GM19463 (cell line): Measurements from ENCODE around the gene LPAR1.

Source experiments
- ATAC-seq: cut with Tn5 transposase; IDR thresholded peaks from one replicate; pipeline ENCODE4 v1.9.1; 2021; ENCODE audit warnings: mild to moderate bottlenecking, moderate library complexity; ENCODE audit not compliant: unreplicated experiment

LPAR1 gene

GRCh38 chr9:110960288-110960687 is 78.0 kb downstream of the LPAR1 start:
- ATAC-seq = no peak

GRCh38 chr9:110958847-110959246 is 79.4 kb downstream of the LPAR1 start:
- ATAC-seq = no peak

DNA sequence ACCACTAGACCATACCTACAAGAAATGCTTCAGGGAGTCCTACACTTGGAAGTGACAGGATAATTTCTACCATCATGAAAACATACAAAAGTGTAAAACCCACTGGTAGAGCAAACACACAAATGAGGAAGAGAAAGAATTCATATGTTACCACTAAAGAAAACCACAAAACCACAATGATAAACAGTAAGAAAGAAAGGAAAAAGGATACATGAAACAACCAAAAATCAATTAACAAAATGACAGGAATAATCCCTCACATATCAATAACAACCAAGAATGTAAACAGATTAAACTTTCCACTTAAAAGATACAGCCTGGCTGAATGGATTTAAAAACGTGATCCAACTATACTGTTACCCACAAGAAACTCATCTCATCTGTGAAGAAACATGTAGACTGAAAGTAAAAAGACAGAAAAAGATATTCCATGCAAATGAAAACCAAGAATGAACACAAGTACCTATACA is 83.4 kb downstream of the LPAR1 start:
- no peak for ATAC-seq

- ATAC-seq = no peak
Observed at GRCh38 chr9:110952540-110952859, 85.8 kb downstream of the LPAR1 start.

- ATAC-seq = no peak
Observed at GRCh38 chr9:110951805-110952539, 86.3 kb downstream of the LPAR1 start.

GRCh38 chr9:110950041-110950645 is 88.1 kb downstream of the LPAR1 start:
- ATAC-seq = no peak

- no peak for ATAC-seq
Observed at GRCh38 chr9:110949081-110949480, 89.2 kb downstream of the LPAR1 start.

GRCh38 chr9:110947491-110948044 is 90.7 kb downstream of the LPAR1 start:
- no peak for ATAC-seq

DNA sequence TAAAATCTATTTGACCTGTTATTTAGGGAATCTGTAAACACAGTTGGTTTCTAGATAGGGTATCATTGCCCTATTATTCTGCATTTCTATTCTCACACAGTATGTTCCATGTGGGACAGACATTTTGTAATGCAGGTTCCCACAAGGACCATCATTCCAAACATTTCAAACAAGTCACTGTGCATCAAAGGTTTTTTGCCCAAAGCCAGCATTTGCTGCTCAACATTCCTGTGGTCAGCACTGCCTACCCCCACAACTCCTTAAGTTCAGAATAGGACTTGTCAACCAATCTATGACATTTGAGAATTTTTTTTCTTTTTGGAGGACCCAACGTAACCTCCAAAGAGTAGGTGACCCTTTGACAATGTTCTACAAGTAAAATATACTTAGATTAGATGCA is 95.7 kb downstream of the LPAR1 start:
- no peak for ATAC-seq

DNA sequence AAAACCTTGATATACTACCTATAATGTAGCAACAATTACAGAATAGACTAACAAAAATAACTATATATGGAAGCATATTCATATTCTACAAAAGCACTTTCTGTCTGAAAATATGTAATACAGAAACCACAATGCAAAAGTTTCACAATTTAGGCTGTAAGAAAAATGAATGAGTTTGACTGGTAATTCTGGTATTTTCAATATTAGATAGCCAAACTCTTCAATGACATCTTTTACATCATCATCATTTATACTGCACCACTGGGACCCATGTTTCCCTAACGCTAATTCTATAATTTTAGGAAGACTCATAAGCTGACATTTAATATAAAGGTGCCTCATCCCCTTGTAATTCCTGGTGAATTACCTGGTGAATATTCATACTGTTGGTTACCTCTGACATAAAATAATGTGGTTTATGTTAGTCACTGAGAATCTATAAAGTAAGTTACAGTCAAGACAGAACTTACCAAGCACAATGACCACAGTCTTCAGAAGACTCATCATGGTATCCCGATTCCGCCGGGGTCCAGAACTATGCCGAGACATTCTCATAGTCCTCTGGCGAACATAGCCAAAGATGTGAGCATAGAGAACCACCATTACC is 97.2 kb downstream of the LPAR1 start:
- ATAC-seq = no peak

DNA sequence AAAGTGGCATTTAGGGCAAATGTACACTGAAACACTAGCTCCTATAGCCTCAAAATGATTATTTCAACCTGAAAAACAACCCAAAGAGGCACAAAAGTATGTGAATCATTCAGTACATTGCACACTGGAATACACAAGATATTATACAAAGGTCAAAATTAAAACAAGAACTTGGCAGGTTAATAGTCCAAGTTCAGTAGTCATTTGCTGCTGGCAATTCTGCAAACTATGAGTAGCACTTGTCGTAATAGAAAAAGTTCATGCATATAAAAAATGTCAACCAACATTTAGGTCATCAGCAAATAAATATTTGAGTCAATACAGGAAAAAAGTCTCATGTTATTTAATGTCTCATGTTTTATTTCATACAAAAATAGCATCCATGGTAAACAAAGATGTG is 98.7 kb downstream of the LPAR1 start:
- no peak for ATAC-seq

DNA sequence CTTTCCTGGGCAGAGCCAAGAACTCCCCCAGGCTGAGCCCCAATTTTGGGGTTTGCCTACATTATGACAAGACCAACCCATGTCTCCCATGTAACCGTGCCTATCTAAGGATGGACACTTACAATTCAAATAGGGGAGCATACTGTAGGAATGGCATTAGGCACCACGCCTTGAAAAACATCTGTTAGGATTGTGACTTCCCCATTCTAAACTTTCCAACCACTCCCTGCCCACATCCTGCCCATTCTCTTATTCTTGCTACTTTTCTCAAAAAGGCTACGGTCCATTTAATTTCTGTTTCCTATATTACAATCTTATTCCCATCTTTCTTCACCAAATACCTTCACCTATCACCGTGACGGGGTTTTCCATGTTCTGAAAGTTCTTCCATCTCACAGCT is 99.2 kb downstream of the LPAR1 start:
- ATAC-seq = no peak

- no peak for ATAC-seq
Observed at GRCh38 chr9:110938242-110938641, 100.0 kb downstream of the LPAR1 start.

- no peak for ATAC-seq
Observed at GRCh38 chr9:110936719-110937452, 101.4 kb downstream of the LPAR1 start.

DNA sequence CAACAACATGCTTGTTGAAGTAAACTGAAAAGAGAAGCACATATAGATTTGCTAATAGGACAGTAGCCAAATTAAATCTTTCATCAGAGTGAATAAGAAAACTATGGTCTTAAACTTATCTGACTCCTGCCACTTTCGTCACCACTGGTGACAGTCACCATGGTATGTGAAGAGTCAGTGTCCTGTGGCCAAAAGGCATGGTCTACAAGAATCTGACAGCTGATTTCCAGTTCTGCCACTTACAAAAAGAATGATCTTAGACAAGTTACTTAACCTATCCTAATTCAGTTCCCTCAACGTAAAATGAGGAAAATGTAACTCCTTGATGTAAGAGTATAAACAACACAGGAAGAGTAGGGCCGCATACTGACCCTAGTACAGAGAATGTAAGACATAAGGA is 102.0 kb downstream of the LPAR1 start:
- no peak for ATAC-seq

GRCh38 chr9:110935829-110936228 is 102.4 kb downstream of the LPAR1 start:
- no peak for ATAC-seq

DNA sequence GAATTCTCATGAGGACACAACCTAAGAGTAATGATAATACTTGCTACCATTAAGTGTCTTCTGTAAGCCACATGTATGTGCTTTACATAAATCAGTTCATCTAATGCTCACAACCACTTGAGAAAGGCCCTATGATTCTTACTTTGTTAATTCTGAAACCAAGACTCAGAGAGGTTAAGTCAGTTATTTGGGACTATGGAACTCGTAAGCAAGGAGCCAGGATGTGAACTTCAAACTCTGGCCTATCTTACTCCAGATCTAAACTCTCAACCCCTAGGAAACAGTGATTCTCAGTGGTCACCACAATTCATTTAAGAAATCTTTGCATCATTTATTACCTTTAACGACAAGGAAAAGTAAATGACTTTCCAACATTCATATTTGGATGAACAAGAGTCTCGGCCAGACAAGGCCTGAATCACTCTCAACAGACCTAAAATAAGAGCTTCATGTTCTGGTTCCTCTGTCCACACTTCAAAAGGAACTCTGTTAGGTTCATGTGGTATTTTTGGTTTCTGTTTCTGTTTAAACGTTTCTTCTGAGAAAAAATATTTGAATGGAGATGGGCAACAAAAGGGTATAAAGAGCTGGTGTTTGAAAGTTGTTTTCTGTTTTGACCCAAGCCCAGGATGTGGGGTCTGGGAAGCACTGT is 104.8 kb downstream of the LPAR1 start:
- ATAC-seq = peak; percentile 71

DNA sequence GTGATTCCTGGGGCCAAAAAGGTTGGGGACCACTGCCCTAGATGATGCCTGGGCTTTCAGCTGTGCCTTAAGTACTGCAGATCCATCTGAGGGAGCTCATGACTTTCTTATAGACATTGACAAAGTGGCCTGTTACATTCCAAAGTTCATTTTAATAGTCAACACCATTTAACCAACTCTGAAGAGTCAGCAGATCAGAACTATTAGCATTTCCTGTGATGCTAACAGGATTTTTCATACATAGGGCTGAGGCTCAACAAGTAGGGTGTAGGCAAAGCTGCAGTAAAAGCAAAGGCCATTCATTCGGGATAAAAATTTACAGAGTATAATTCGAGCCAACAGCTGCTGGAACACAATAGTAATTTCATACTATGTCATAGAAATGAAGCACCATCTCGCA is 105.4 kb downstream of the LPAR1 start:
- no peak for ATAC-seq

- no peak for ATAC-seq
Observed at GRCh38 chr9:110928599-110928998, 109.7 kb downstream of the LPAR1 start.

DNA sequence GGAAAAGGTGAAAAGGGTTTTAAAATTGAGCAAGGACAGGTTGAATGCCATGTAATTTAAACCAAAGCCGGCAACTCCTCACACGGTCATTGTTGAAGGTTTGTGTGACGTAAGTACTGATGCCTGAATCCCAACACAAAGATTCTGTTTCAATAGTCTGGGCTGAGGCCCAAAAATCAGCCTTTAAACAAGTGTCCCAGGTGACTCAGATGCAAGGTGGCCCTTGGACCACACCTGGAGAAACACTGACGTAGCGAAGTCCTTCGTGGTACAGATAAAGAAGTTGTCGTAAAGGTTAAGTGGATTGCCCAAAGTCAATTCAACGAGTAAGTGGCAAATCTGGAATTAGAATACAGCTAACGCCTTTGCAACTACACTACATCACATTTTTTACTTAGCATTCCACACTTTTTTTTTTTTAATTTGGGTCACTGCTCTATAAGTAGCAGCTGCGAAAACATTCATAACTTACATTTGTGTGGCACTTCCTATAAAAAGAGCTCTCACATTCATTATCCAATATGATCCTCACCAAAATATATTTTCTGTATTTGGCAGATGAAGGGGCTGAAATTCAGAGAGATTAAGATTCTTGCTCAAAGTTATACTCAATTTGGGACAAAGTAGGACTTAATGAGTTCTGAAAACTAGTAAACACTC is 111.3 kb downstream of the LPAR1 start:
- no peak for ATAC-seq
